Measurements from ENCODE around the gene IRS2. TPM values are rescaled to one million over a fixed set of nuclear protein-coding genes. Genes with fewer than 3 reads are reported as not detected.

Gene IRS2
- total and polyA plus RNA-seq, 2 donors (not counting 1 experiment from before 2014, with no cell fraction given) = 2.3 TPM

GRCh38 chr13:109809216-109809932 is 23.0 kb upstream of the IRS2 start:
- Histone ChIP-seq H2AFZ (ENCODE audit: low read length) (no peak overlapping the region), H3K4me2 (ENCODE audit: extremely low read depth, insufficient read depth, low read length) (no peak overlapping the region), H3K27me3 (ENCODE audit: control insufficient read depth, insufficient read depth, low read length) (peaks cover 2% of the 10 kb centered on the region), H3K36me3 (ENCODE audit: control insufficient read depth, insufficient read depth, low read length) (no peaks in the 10 kb centered on the region), H3K9ac (ENCODE audit: insufficient read depth, low read length) (no peak overlapping the region), H3K27ac (ENCODE audit: insufficient read depth, low read length) (no peak overlapping the region), H3K4me1 (ENCODE audit: control insufficient read depth, extremely low read depth, insufficient read depth, low read length) (no peaks in the 10 kb centered on the region), H4K20me1 (ENCODE audit: control insufficient read depth, extremely low read depth, insufficient read depth, low read length) (no peaks in the 10 kb centered on the region), H3K4me3 (replicated peaks in 1 of 4; ENCODE audit: control extremely low read depth in 1 of 4, insufficient read depth in 1 of 4, low read depth in 3 of 4, low read length in 4 of 4) (no peak overlapping the region), H3K9me3 (ENCODE audit: control insufficient read depth, insufficient read depth, low read depth, low read length) (no peaks in the 10 kb centered on the region), H3K79me2 (ENCODE audit: control insufficient read depth, insufficient read depth, low read length) (no peaks in the 10 kb centered on the region)
- no peak for TF ChIP-seq EZH2 (IDR thresholded peaks at IDR 0.05; ENCODE audit: low read length, missing control alignments)
- TF ChIP-seq CTCF (conservative IDR thresholded peaks at IDR 0.05 in 1 of 2, IDR thresholded peaks at IDR 0.05 in 1 of 2; ENCODE audit: low read depth in 1 of 2, low read length in 2 of 2) = no peak
- DNase-seq (ENCODE audit: low read depth in 2 of 2) = peak in 1 of 2 donors; percentile 37

- Histone ChIP-seq H3K9me3 (ENCODE audit: control insufficient read depth, insufficient read depth, low read depth, low read length) (no peaks in the 10 kb centered on the region), H3K9ac (ENCODE audit: insufficient read depth, low read length) (no peak overlapping the region), H3K79me2 (ENCODE audit: control insufficient read depth, insufficient read depth, low read length) (no peaks in the 10 kb centered on the region), H3K36me3 (ENCODE audit: control insufficient read depth, insufficient read depth, low read length) (no peaks in the 10 kb centered on the region), H3K27me3 (ENCODE audit: control insufficient read depth, insufficient read depth, low read length) (peaks cover 2% of the 10 kb centered on the region), H4K20me1 (ENCODE audit: control insufficient read depth, extremely low read depth, insufficient read depth, low read length) (no peaks in the 10 kb centered on the region), H3K27ac (ENCODE audit: insufficient read depth, low read length) (no peak overlapping the region), H3K4me1 (ENCODE audit: control insufficient read depth, extremely low read depth, insufficient read depth, low read length) (no peaks in the 10 kb centered on the region), H3K4me3 (replicated peaks in 1 of 4; ENCODE audit: control extremely low read depth in 1 of 4, insufficient read depth in 1 of 4, low read depth in 3 of 4, low read length in 4 of 4) (no peak overlapping the region), H2AFZ (ENCODE audit: low read length) (no peak overlapping the region), H3K4me2 (ENCODE audit: extremely low read depth, insufficient read depth, low read length) (no peak overlapping the region)
- TF ChIP-seq EZH2 (IDR thresholded peaks at IDR 0.05; ENCODE audit: low read length, missing control alignments) (no peak), CTCF (conservative IDR thresholded peaks at IDR 0.05 in 1 of 2, IDR thresholded peaks at IDR 0.05 in 1 of 2; ENCODE audit: low read depth in 1 of 2, low read length in 2 of 2) (no peak)
- no peak for DNase-seq (ENCODE audit: low read depth in 2 of 2)
Observed at GRCh38 chr13:109807345-109807744, 21.0 kb upstream of the IRS2 start.

- Histone ChIP-seq H2AFZ (ENCODE audit: low read length) (no peak overlapping the region), H3K36me3 (ENCODE audit: control insufficient read depth, insufficient read depth, low read length) (no peaks in the 10 kb centered on the region), H3K9ac (ENCODE audit: insufficient read depth, low read length) (no peak overlapping the region), H3K4me1 (ENCODE audit: control insufficient read depth, extremely low read depth, insufficient read depth, low read length) (no peaks in the 10 kb centered on the region), H3K27me3 (ENCODE audit: control insufficient read depth, insufficient read depth, low read length) (peaks cover 2% of the 10 kb centered on the region), H4K20me1 (ENCODE audit: control insufficient read depth, extremely low read depth, insufficient read depth, low read length) (no peaks in the 10 kb centered on the region), H3K4me3 (replicated peaks in 1 of 4; ENCODE audit: control extremely low read depth in 1 of 4, insufficient read depth in 1 of 4, low read depth in 3 of 4, low read length in 4 of 4) (no peak overlapping the region), H3K79me2 (ENCODE audit: control insufficient read depth, insufficient read depth, low read length) (no peaks in the 10 kb centered on the region), H3K9me3 (ENCODE audit: control insufficient read depth, insufficient read depth, low read depth, low read length) (no peaks in the 10 kb centered on the region), H3K4me2 (ENCODE audit: extremely low read depth, insufficient read depth, low read length) (no peak overlapping the region), H3K27ac (ENCODE audit: insufficient read depth, low read length) (no peak overlapping the region)
- TF ChIP-seq EZH2 (IDR thresholded peaks at IDR 0.05; ENCODE audit: low read length, missing control alignments) = no peak
- DNase-seq (ENCODE audit: low read depth in 2 of 2) = no peak
Observed at GRCh38 chr13:109804654-109805053, 18.3 kb upstream of the IRS2 start.

Data from fibroblast of lung (primary cell).